ENCODE measurements around the gene MAST4. TPM values are rescaled to one million over a fixed set of nuclear protein-coding genes. Genes with fewer than 3 reads are reported as not detected.

The MAST4 gene
- polyA plus RNA-seq, 2 of the 4 experiments (the other 2 are of a cell fraction), result 1.2 to 5.8 TPM

- no peak overlapping the region for H3K27ac ChIP-seq
- ATAC-seq (no peak), DNase-seq (ENCODE audit: low read depth in 1 of 2, low spot score in 1 of 2) (no peak), FAIRE-seq (no peak)
- no peaks in the 10 kb centered on the region for H3K9me3 ChIP-seq
- ChIA-PET POLR2A (no interaction called here), CTCF (interaction anchor here (1.0 kb wide), 1 partner anchor 17 kb away, joined by 3 read pairs; no protein-coding TSS in a partner anchor)
- no peaks in the 10 kb centered on the region for H3K4me1 ChIP-seq
- H3K4me3 ChIP-seq, result no peak overlapping the region
- WGBS (ENCODE audit: missing lambda C conversion rate), result 91% methylated on average over 4 of the region's 4 CpGs
- TF ChIP-seq JUN (IDR thresholded peaks at IDR 0.05) (no peak), E2F6 (IDR thresholded peaks at IDR 0.05; ENCODE audit: borderline replicate concordance, low read depth) (no peak), POLR2AphosphoS2 (conservative IDR thresholded peaks at IDR 0.05; ENCODE audit: low read length) (no peak), CEBPB (IDR thresholded peaks at IDR 0.05) (no peak), HEYL (CRISPR knock-in tag; IDR thresholded peaks at IDR 0.05) (no peak), CBX2 (IDR thresholded peaks at IDR 0.05; ENCODE audit: borderline replicate concordance, low read depth) (no peak), HOXB13 (CRISPR knock-in tag; IDR thresholded peaks at IDR 0.05; ENCODE audit: low read depth) (no peak), EP300 (IDR thresholded peaks at IDR 0.05) (no peak), RNF2 (IDR thresholded peaks at IDR 0.05; ENCODE audit: borderline replicate concordance, low read depth) (no peak), RARB (CRISPR knock-in tag; IDR thresholded peaks at IDR 0.05) (no peak), ZFP36 (IDR thresholded peaks at IDR 0.05; ENCODE audit: borderline replicate concordance, partially characterized antibody) (no peak), MAZ (IDR thresholded peaks at IDR 0.05; ENCODE audit: borderline replicate concordance, low read depth, low read length) (no peak)
- no peak overlapping the region for H3K4me2 ChIP-seq
These were observed 432.2 kb downstream of the MAST4 start for GRCh38 chr5:67028371-67028770.

GRCh38 chr5:67028941-67029340 is 432.7 kb downstream of the MAST4 start:
- no peak for FAIRE-seq
- WGBS (ENCODE audit: missing lambda C conversion rate), result 87% methylated on average over 4 of the region's 4 CpGs
- DNase-seq (ENCODE audit: low read depth in 1 of 2, low spot score in 1 of 2), result no peak
- TF ChIP-seq BHLHE40 (IDR thresholded peaks at IDR 0.05; ENCODE audit: low read depth, low read length) (no peak), CHD2 (IDR thresholded peaks at IDR 0.05; ENCODE audit: low read length, partially characterized antibody) (no peak), EP300 (IDR thresholded peaks at IDR 0.05) (no peak)
- TF ChIP-seq, protein P1, sequence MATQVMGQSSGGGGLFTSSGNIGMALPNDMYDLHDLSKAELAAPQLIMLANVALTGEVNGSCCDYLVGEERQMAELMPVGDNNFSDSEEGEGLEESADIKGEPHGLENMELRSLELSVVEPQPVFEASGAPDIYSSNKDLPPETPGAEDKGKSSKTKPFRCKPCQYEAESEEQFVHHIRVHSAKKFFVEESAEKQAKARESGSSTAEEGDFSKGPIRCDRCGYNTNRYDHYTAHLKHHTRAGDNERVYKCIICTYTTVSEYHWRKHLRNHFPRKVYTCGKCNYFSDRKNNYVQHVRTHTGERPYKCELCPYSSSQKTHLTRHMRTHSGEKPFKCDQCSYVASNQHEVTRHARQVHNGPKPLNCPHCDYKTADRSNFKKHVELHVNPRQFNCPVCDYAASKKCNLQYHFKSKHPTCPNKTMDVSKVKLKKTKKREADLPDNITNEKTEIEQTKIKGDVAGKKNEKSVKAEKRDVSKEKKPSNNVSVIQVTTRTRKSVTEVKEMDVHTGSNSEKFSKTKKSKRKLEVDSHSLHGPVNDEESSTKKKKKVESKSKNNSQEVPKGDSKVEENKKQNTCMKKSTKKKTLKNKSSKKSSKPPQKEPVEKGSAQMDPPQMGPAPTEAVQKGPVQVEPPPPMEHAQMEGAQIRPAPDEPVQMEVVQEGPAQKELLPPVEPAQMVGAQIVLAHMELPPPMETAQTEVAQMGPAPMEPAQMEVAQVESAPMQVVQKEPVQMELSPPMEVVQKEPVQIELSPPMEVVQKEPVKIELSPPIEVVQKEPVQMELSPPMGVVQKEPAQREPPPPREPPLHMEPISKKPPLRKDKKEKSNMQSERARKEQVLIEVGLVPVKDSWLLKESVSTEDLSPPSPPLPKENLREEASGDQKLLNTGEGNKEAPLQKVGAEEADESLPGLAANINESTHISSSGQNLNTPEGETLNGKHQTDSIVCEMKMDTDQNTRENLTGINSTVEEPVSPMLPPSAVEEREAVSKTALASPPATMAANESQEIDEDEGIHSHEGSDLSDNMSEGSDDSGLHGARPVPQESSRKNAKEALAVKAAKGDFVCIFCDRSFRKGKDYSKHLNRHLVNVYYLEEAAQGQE (IDR thresholded peaks at IDR 0.05), result no peak
- ATAC-seq, result no peak
- Histone ChIP-seq H3K4me1 (no peaks in the 10 kb centered on the region), H3K4me2 (no peak overlapping the region), H3K4me3 (no peak overlapping the region), H3K27ac (no peak overlapping the region), H3K9me3 (no peaks in the 10 kb centered on the region)
- CTCF ChIA-PET, result interaction anchor here (0.6 to 1.0 kb wide), 2 partner anchors 18 to 244 kb away, joined by 3 to 6 read pairs; no protein-coding TSS in a partner anchor
- POLR2A ChIA-PET, result no interaction called here

DNA sequence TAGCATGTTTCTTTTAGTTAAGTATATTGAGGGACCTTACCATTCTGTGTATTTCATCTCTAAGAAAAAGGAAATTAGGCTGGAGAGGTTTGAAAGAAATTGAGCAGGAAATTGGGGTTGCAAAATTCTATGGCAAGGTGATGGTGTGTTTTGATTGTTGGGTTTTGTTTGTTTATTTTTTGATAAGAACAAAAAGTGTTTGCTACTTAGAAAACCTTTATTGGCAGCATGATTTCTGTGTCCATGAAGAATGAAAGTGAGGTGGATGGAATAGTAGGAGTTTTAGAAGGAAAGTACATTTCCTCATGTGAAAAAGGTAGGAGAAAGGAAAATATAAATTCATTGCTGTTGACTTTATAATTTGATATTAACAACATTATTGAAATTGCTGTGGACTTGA is 433.3 kb downstream of the MAST4 start:
- DNase-seq (ENCODE audit: low read depth in 1 of 2, low spot score in 1 of 2) (no peak), FAIRE-seq (no peak), ATAC-seq (no peak)
- ChIA-PET CTCF (interaction anchor here (0.6 kb wide), 1 partner anchor 245 kb away, joined by 6 read pairs; no protein-coding TSS in a partner anchor), POLR2A (no interaction called here)
- Histone ChIP-seq H3K9me3 (no peaks in the 10 kb centered on the region), H3K27ac (no peak overlapping the region), H3K4me2 (no peak overlapping the region), H3K4me3 (no peak overlapping the region), H3K4me1 (no peaks in the 10 kb centered on the region)
- TF ChIP-seq RCOR1 (IDR thresholded peaks at IDR 0.05; ENCODE audit: low read depth, low read length) (no peak), NFE2L2 (conservative IDR thresholded peaks at IDR 0.05; ENCODE audit: low read length) (no peak), RFX5 (IDR thresholded peaks at IDR 0.05) (no peak), CBX2 (IDR thresholded peaks at IDR 0.05; ENCODE audit: borderline replicate concordance, low read depth) (no peak), ZSCAN20 (CRISPR knock-in tag; IDR thresholded peaks at IDR 0.05) (no peak), POLR2A (IDR thresholded peaks at IDR 0.05; ENCODE audit: low read length) (no peak), CBX8 (IDR thresholded peaks at IDR 0.05) (no peak)

All from A549 (cell line).